Activated T-cell treated with anti-CD3 and anti-CD28 coated beads for 4 hours (primary cell): Measurements from ENCODE around the gene ATE1.
"Not testable (repeated sequence)": the region's sequence is repeated elsewhere in the genome, so short reads cannot be mapped to it uniquely, and the experiment has no call there.

Source experiments
- DNase-seq: peaks from one replicate; pipeline ENCODE4 v3.0.0-alpha.2; 2020

The ATE1 gene

GRCh38 chr10:121929585-121930267, 1.9 kb upstream of the ATE1 start:
- not testable (repeated sequence) for DNase-seq

DNA sequence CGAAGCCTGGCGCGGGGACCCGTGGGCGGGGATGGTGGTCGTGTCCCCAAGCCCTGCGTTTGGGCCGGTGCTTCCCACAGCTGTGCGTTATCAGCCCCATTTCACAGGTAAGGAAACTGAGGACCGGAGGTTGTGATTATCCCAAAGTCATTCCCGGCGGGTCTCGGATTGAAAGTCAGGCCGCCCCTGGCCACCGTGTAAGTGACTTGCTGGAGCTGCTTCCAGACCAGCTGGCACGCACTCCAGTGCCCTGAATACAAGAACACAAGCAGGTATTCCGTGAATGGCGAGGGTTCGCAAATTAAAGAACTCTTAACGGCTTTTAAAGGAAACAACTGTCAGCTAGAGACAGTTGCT, 675 bp upstream of the ATE1 start:
- no peak for DNase-seq

DNA sequence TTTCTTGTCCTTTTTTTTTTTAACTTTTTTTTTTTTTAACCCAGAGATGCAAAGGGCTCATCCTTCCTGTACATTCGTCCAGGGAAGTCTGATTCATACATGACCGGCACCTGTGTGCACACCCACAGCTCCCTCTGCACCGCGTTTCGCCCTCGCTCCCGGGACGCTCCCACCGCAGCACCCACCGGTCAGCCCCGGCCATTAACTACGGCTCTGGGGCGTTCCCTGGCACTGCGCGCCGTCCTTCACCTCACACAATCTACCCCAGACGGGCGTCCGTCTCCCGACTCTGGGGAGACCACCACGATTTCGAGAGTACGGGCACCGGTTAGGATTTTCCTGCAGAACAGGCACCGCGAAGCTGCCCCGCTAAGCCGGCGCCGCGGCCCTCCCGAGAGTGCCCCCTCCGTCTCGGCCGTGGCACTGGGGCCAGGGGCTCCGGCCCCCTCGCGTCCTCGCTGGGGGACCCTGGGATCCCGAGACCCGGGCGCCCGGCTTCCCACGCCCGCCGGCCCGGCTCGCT, 452 bp downstream of the ATE1 start:
- peak; percentile 4 for DNase-seq

DNA sequence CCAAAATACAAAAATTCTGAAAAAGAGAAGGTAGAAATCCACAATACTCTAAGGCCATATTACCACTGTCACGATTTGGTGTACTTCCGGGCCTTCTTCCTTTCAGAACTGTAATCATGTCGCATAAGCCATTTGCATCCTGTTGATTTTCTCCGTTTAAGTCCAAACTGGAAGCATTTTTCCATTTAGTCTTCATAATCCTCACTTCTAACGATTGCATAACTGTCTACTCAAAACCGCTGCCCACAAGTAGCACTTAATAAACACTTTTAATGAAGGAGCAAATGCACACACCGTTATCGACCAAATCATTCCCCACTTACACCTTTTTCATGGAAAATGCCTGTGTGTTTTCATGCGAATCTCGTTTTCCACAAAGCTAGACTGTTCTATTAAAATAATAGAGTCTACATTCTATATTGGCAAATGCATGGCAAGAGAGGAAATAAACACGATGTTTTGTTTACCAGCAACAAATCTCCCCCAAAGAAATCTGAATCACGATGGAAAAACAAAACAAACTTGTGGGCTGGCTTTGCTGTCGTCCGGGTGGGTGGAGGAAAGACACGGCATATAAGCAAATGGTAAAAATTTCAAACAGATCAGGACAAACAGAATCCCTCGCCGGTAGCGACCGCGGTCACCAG, 1.0 kb downstream of the ATE1 start:
- peak; percentile 4 for DNase-seq

DNA sequence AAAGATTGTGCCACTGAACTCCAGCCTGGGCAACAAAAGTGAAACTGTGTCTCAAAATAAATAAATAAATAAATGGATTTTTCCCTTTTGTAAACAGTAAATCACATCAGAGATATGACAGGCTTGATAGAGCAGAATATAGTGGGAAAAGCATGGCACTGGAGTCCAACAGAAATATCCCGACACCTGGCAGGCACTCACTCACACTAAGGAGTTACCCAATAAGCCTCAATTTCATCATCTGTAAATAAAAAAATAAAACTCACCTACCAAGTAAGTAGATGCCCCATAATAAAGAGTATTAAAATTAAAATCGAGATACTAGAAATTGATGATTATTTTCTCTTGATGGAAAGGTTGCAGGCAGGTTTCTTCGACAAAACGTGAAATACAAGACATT, 1.7 kb downstream of the ATE1 start:
- DNase-seq = no peak

DNA sequence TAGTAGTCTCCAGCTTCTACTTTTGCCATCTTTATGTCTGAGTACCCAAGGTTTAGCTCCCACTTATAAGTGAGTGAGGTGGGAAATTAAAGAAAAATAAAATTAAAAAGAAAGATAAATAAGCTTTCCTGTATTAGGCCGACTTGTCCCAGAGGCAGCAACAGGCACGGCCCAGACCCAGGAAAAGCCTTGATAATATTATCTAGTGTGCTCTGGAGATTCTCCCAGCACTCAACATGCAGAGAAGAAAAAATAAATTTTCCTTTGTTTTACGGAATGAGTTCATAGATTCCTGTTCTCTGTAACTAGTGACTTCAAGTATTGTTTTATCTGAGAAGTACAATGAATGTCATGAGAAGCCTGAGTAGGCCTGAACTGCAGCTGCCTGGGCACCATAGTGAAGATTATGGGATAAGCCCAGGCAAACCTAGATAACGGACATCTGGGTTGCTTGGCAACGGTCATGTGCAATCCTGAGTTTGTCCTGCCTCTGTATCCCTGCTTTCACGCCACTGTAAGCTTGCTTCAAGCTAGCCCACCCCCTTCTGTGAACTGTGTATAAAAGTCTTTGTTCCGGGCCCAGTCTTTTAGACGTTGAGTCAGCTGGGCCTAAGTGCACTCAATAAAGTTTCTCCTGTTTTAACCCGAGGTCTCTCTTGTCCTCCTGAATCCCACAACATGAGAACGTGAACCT, 6.4 kb downstream of the ATE1 start:
- no peak for DNase-seq

DNA sequence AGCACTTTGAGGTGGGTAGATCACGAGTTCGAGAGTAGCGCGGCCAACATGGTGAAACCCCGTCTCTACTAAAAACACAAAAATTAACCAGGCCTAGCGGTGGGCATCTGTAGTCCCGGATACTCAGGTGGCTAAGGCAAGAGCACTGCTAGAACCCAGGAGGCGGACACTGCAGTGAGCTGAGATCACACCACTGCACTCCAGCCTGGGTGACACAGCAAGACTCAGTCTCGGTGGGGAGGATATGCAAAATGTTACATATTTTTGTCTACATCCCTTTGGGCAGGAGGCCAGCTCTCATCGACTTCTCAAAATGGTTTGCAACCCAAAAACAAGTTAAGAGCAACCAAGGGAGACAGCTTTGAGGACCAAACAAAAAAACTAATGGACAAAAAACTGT, 8.2 kb downstream of the ATE1 start:
- no peak for DNase-seq

- not testable (repeated sequence) for DNase-seq
These were observed 9.0 kb downstream of the ATE1 start for GRCh38 chr10:121918800-121919199.

- no peak for DNase-seq
These were observed 13.2 kb downstream of the ATE1 start for GRCh38 chr10:121914661-121915060.

GRCh38 chr10:121911421-121911697, 16.5 kb downstream of the ATE1 start:
- no peak for DNase-seq

- no peak for DNase-seq
These were observed 17.0 kb downstream of the ATE1 start for GRCh38 chr10:121910673-121911420.

DNA sequence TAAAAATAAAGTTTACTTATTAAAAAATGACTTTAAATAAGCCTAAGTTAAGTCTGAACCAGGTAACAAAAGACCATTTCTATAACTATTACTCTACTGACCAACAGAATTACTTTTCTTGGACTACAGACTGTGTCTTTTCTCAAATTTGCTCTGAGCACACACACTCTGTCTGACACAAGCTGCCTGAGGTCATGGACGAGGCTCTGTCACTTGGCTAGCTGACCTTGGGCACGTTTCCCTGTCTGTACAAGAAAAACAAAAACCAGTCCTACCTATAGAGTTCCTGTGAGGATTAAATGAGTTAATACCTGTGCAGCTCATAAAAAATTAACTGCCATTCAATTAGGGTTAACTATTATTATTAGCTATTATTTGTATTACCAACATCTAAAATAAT, 22.9 kb downstream of the ATE1 start:
- DNase-seq = no peak

GRCh38 chr10:121900443-121901174, 27.2 kb downstream of the ATE1 start:
- no peak for DNase-seq

- DNase-seq = no peak
These were observed 28.1 kb downstream of the ATE1 start for GRCh38 chr10:121899727-121900126.

GRCh38 chr10:121891103-121891502, 36.7 kb downstream of the ATE1 start:
- no peak for DNase-seq

GRCh38 chr10:121889212-121889611, 38.6 kb downstream of the ATE1 start:
- no peak for DNase-seq

DNA sequence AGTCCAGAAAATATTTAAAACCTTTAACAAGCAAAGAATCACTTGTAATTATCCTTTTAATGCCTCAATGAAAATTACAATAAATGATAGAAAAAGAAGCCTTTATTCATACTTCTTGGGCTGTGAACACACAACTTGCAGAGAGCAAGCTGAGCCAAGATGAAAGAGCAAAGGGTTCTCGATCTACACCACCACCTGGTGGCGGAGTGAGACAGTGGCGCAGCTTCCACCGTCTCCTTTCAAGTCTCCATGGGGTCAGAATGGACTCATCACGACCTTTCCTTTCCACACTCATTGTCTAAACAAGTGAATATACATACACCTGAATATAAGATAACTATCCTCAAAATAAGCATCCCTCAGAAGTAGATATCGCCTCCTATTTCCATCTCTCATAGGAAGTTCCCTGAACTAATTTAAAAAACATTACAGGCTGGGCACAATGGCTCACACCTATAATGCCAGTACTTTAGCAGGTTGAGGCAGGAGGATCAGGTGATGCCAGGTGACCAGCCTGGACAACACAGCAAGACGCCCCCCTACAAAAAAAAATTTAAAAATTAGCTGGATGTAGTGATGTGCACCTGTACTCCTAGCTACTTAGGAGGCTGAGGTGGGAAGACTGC, 40.7 kb downstream of the ATE1 start:
- DNase-seq = peak; percentile 9

- no peak for DNase-seq
These were observed 41.6 kb downstream of the ATE1 start for GRCh38 chr10:121886181-121886580.

DNA sequence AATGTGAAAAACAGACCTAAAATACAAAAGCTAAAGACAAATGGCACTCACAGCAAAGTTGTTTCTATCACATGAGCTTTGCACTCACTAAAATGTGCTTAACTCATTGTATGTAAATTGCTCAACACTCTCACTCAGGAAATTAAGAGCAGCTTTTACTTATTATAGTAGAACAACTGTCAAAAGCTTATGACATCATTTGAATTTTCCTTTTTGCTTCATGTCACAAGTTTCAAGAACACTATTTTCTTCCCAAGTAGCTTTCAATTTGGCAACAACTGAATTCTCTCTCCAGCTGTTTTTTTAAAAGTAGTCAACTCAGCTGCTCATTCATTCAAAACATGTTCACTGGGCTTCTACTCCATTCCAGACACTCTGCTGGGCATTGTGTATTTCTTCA, 46.9 kb downstream of the ATE1 start:
- no peak for DNase-seq

DNA sequence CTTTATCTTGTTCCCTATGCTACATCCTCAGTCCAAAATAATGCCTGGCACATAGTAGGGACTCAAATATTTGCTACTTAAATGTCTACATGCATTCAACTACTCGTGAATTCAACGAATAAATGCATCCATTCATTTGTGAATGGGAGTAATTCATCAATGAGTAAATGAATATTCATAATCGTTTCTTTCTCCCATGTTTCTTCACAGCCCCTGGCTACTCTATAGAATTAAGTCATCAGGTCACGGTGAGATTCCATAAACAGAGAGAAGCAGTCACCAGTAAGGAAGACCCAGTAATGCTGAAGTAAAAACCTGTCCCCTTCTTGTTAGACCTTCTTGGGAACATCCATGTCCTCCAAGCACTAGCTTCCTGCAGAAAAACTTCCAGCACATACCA, 48.4 kb downstream of the ATE1 start:
- DNase-seq = no peak

- DNase-seq = no peak
These were observed 54.6 kb downstream of the ATE1 start for GRCh38 chr10:121873236-121873635.

DNA sequence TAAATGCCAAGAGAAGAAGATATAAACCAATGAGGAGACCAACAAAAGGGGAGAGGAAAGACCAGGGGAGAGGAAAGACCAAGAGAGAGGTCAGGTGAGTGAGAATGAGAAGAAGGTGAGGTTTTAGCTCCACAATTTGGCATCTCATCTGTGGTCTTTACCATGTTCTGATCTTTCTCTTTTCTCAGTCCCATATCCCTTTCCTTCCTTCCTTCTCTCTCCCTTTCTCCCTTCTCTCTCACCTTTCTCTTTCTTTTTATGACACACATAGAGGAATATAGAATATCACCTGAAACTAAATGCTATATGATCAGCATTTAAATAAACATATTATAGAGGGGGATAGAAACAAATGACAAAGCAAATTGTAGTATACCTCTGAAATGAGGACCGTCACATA, 57.4 kb downstream of the ATE1 start:
- DNase-seq = no peak
